SK-N-MC (cell line): ENCODE data around the gene NAE1.

Experiments used
- EZH2 ChIP-seq: fragments of 200-600 bp; sonication (generic); IDR thresholded peaks from one replicate; pipeline ENCODE4 v1.6.1; 2017; ENCODE audit warnings: antibody characterized with exemption
- POLR2AphosphoS5 ChIP-seq: IDR thresholded peaks from 2 replicates; pipeline ENCODE4 v1.6.1; 2012; ENCODE audit warnings: mild to moderate bottlenecking, low read depth, low read length, borderline replicate concordance

- TF ChIP-seq POLR2AphosphoS5, result no peak
- no peak for TF ChIP-seq EZH2
Observed at GRCh38 chr16:66809765-66810164, 21.0 kb downstream of the NAE1 start.
